K562 (cell line): Measurements from ENCODE around the gene GAB2. TPM values are rescaled to one million over a fixed set of nuclear protein-coding genes. Genes with fewer than 3 reads are reported as not detected.

Experiments
- ATAC-seq: fragments of 200-7000 bp; cut with Tn5 transposase; 3 replicates; pipeline ENCODE4 v1.9.1; 2020; ENCODE audit warnings: moderate library complexity
- BruUV-seq: library from RNA; stranded (reverse); fragments of 400-500 nt; replicated peaks from 2 replicates; lab custom pipeline; 2021; lab: Mats Ljungman, UMichigan
- CTCF ChIA-PET: fragments of 300-600 bp; formaldehyde crosslinking; extraction: SDS; loops from one replicate; lab custom pipeline; 2021; ENCODE audit warnings: low intra/inter-chr PET ratio; lab: Yijun Ruan, JAX
- POLR2A ChIA-PET: fragments of 300-600, 350-650 bp; sonication (Branson Sonifier 250); formaldehyde crosslinking; extraction: SDS; loops from one replicate; lab custom pipeline; 2021; ENCODE audit warnings: antibody characterized with exemption, inconsistent platforms; lab: Yijun Ruan, JAX
- DNase-seq, 4 experiments: peaks; one replicate each; pipeline versions ENCODE4 v3.0.0 to v3.0.0-alpha.2; 2011 to 2018; ENCODE audit warnings: low spot score in 3 of 4, mixed read lengths in 3 of 4; ENCODE audit errors: extremely low read depth in 1 of 4
- FAIRE-seq: peaks from 2 replicates; lab custom pipeline; 2011; peaks lifted over from hg19 to GRCh38; lab: Jason Lieb, UNC
- H2AFZ ChIP-seq: 2 replicates; pipeline ENCODE4 v1.6.0; 2011; ENCODE audit warnings: low read depth, low read length, control low read depth, inconsistent platforms
- H3K27ac ChIP-seq: fragments of 200-600 bp; 3 replicates; pipeline ENCODE4 v1.8.0; 2011; ENCODE audit warnings: low read depth, mild to moderate bottlenecking, control low read depth, inconsistent platforms, low read length, moderate library complexity, mixed read lengths; ENCODE audit errors: extremely low read depth
- H3K27me3 ChIP-seq, 2 experiments: fragments of 300-600 bp in 1 of 2; 2 replicates in 1 of 2; 3 replicates in 1 of 2; pipeline versions ENCODE4 v1.6.0 to v1.8.0; 2011; ENCODE audit warnings: inconsistent platforms in 2 of 2, low read length in 2 of 2, mild to moderate bottlenecking in 1 of 2, mixed read lengths in 1 of 2, moderate library complexity in 1 of 2; ENCODE audit not compliant: control insufficient read depth in 2 of 2, insufficient read depth in 2 of 2
- H3K36me3 ChIP-seq: fragments of 300-600 bp; 3 replicates; pipeline ENCODE4 v1.8.0; 2011; ENCODE audit warnings: mild to moderate bottlenecking, low read length, inconsistent platforms; ENCODE audit not compliant: control insufficient read depth, insufficient read depth
- H3K4me1 ChIP-seq, 2 experiments: fragments of 200-600 bp in 1 of 2; replicated peaks in 1 of 2; 2 replicates in 1 of 2; 3 replicates in 1 of 2; pipeline versions ENCODE4 v1.5.1 to v1.8.0; 2011; ENCODE audit warnings: inconsistent platforms in 2 of 2, low read length in 2 of 2, mild to moderate bottlenecking in 1 of 2, mixed read lengths in 1 of 2, moderate library complexity in 1 of 2; ENCODE audit not compliant: control insufficient read depth in 2 of 2, insufficient read depth in 2 of 2
- H3K4me2 ChIP-seq: 2 replicates; pipeline ENCODE4 v1.6.1; 2011; ENCODE audit warnings: low read length, control low read depth, inconsistent platforms, mixed read lengths; ENCODE audit not compliant: insufficient read depth
- H3K4me3 ChIP-seq: fragments of 200-600 bp; sonication (generic), shearing (Covaris generic); 2 replicates; pipeline ENCODE4 v1.5.1; 2016; ENCODE audit warnings: control low read depth, inconsistent platforms
- H3K79me2 ChIP-seq: fragments of 200-600 bp; 3 replicates; pipeline ENCODE4 v1.8.0; 2011; ENCODE audit warnings: low read length, inconsistent platforms; ENCODE audit not compliant: control insufficient read depth, insufficient read depth
- H3K9ac ChIP-seq, 2 experiments: 2 replicates each; pipeline versions ENCODE4 v1.6.0 to v1.6.1; 2011; ENCODE audit warnings: low read depth in 2 of 2, low read length in 2 of 2, control low read depth in 1 of 2, inconsistent platforms in 1 of 2, mild to moderate bottlenecking in 1 of 2, mixed read lengths in 1 of 2; ENCODE audit not compliant: insufficient read depth in 1 of 2
- H3K9me1 ChIP-seq: one replicate; pipeline ENCODE4 v1.6.0; 2011; ENCODE audit warnings: inconsistent platforms, mild to moderate bottlenecking, low read length, moderate library complexity; ENCODE audit not compliant: control insufficient read depth, insufficient read depth
- H3K9me3 ChIP-seq: replicated peaks from 2 replicates; pipeline ENCODE4 v1.5.1; 2011; ENCODE audit warnings: low read depth, low read length, inconsistent platforms; ENCODE audit not compliant: control insufficient read depth, insufficient read depth
- H4K20me1 ChIP-seq: replicated peaks from 2 replicates; pipeline ENCODE4 v1.6.1; 2011; ENCODE audit warnings: low read length, inconsistent platforms, mixed read lengths; ENCODE audit not compliant: control insufficient read depth, insufficient read depth
- ARHGAP35 ChIP-seq: fragments of 450-650 bp; IDR thresholded peaks from 2 replicates; pipeline ENCODE4 v1.6.1; 2018; ENCODE audit not compliant: partially characterized antibody
- CBX8 ChIP-seq: fragments of 200-600 bp; sonication (generic); IDR thresholded peaks from 2 replicates; pipeline ENCODE4 v1.6.1; 2012; ENCODE audit warnings: borderline replicate concordance, mixed run types, low read depth, mild to moderate bottlenecking, moderate library complexity, mixed read lengths, low read length, control low read depth, inconsistent platforms; ENCODE audit not compliant: poor library complexity, severe bottlenecking; ENCODE audit errors: extremely low read depth
- ERF ChIP-seq: fragments of 450-650 bp; formaldehyde crosslinking; IDR thresholded peaks from 2 replicates; pipeline ENCODE4 v1.4.0; 2020; ENCODE audit warnings: mild to moderate bottlenecking, mixed read lengths
- GTF2B ChIP-seq: IDR thresholded peaks from 2 replicates; pipeline ENCODE4 v1.6.1; 2011; ENCODE audit not compliant: insufficient read length; ENCODE audit errors: extremely low read depth
- MEIS2 ChIP-seq: fragments of 450-650 bp; IDR thresholded peaks from 2 replicates; pipeline ENCODE4 v1.6.1; 2014; ENCODE audit warnings: mild to moderate bottlenecking; ENCODE audit not compliant: partially characterized antibody
- RFX1 ChIP-seq: fragments of 450-650 bp; IDR thresholded peaks from 2 replicates; pipeline ENCODE4 v1.6.1; 2016; ENCODE audit warnings: mild to moderate bottlenecking, moderate library complexity
- SAFB ChIP-seq: fragments of 200-400 bp; formaldehyde crosslinking; IDR thresholded peaks from 2 replicates; pipeline ENCODE4 v1.6.1; 2017; ENCODE audit warnings: low read depth, low read length, borderline replicate concordance
- SMAD1 ChIP-seq: fragments of 150-350 bp; IDR thresholded peaks from 2 replicates; pipeline ENCODE4 v1.6.1; 2014; ENCODE audit warnings: low read length, low read depth; ENCODE audit not compliant: partially characterized antibody
- ZNF121 ChIP-seq: sonication (generic); formaldehyde crosslinking; conservative IDR thresholded peaks from 2 replicates; pipeline ENCODE4 v1.8.0; 2022; ENCODE audit warnings: missing genetic modification reagents
- WGBS: fragments of 100-300 bp; shearing (Covaris generic); methylation state at CpG from one replicate; pipeline ENCODE4 v1.1.6; 2016; ENCODE audit warnings: low coverage, mixed read lengths; ENCODE audit not compliant: insufficient coverage; ENCODE audit errors: missing lambda C conversion rate; 5-methylcytosine and 5-hydroxymethylcytosine counted together
- in situ Hi-C: fragments of 300-500 bp; cut with MboI; formaldehyde crosslinking; loops from 4 replicates; pipeline ENCODE4 v1.15.0; 2018; ENCODE audit warnings: inconsistent platforms, mixed read lengths
- intact Hi-C: fragments of 100-400 bp; cut with micrococcal nuclease; formaldehyde crosslinking; loops from 2 replicates; pipeline ENCODE4 v1.14.2; 2022
- polyA plus RNA-seq, 8 experiments: library from polyadenylated mRNA; depleted of rRNA in 4 of 8; stranded (reverse) in 5 of 8; unstranded in 3 of 8; fragments of >200 nt; fragmentation: Nextera tagmentation in 2 of 8; fragmentation: Illumina TruSeq in 1 of 8; extraction: Ambion mirVana in 2 of 8; extraction: Trizol in 1 of 8; gene quantifications; 2 replicates each; pipeline versions ENCODE4 v1.2.1 to v1.2.3, GENCODE V29; 2011 to 2014; ENCODE audit warnings: inconsistent platforms in 1 of 8, missing spikeins in 1 of 8
- total RNA-seq, 7 experiments: library from RNA; depleted of rRNA in 6 of 7; stranded (reverse); fragments of >200 nt in 6 of 7; fragmentation: Illumina TruSeq in 2 of 7; extraction: Trizol in 2 of 7; gene quantifications; 2 replicates each; pipeline versions ENCODE4 v1.2.1 to v1.2.3, GENCODE V29; 2011 to 2021; ENCODE audit warnings: low replicate concordance in 1 of 7

The GAB2 gene
- total and polyA plus RNA-seq, 9 of the 15 experiments (the other 6 are each of a cell fraction or from before 2014, with no cell fraction given), result 2.3 to 35.2 (median 16.1) TPM

- TF ChIP-seq CBX8 (no peak), MEIS2 (peak; percentile 75), RFX1 (peak; percentile 52), ERF (no peak)
Measured at GRCh38 chr11:78230161-78230877, 187.3 kb downstream of the GAB2 start (continued).

GRCh38 chr11:78229106-78229505 lies 188.5 kb downstream of the GAB2 start:
- in situ Hi-C loops (no loop called here), intact Hi-C loops (loop anchor here (2.0 kb wide), 2 partner anchors 28 to 126 kb away; no protein-coding TSS in a partner anchor)
- peak; percentile 19; the same call in 2 of the 3 replicates for ATAC-seq
- H2AFZ ChIP-seq, result no peak overlapping the region
- no peak overlapping the region for H3K9ac ChIP-seq
- DNase-seq, result no peak
- no peaks in the 10 kb centered on the region for H3K9me3 ChIP-seq
- H3K27ac ChIP-seq, result no peak overlapping the region
- no peak for FAIRE-seq
- POLR2A ChIA-PET, result no interaction called here
- no peaks in the 10 kb centered on the region for H3K9me1 ChIP-seq
- peaks cover 6 to 23% of the 10 kb centered on the region in 2 experiments; a peak in 4 of 5 replicates for H3K4me1 ChIP-seq
- no peak for TF ChIP-seq GTF2B
- TF ChIP-seq SMAD1, result no peak
- no peak for TF ChIP-seq ZNF121 (CRISPR knock-in tag)
- no peak for TF ChIP-seq ARHGAP35
- no peak for TF ChIP-seq SAFB
- TF ChIP-seq, all 486 proteins: peak for 0
- WGBS, result 47% methylated on average over 2 of the region's 2 CpGs
- no peaks in the 10 kb centered on the region for H3K27me3 ChIP-seq
- no peak overlapping the region for H3K4me3 ChIP-seq
- H3K4me2 ChIP-seq, result no peak overlapping the region
- CTCF ChIA-PET, result interaction anchor here (1.2 to 3.2 kb wide), 3 partner anchors 203 to 357 kb away, joined by 4 to 30 read pairs (median 18); no protein-coding TSS in a partner anchor
- H4K20me1 ChIP-seq, result no peaks in the 10 kb centered on the region
- H3K79me2 ChIP-seq, result no peaks in the 10 kb centered on the region
- no TSS peak for BruUV-seq
- H3K36me3 ChIP-seq, result peaks cover 34% of the 10 kb centered on the region; the same call in 2 of the 3 replicates
